SK-N-SH (cell line): Measurements from ENCODE around the gene SDSL. TPM values are rescaled to one million over a fixed set of nuclear protein-coding genes. Genes with fewer than 3 reads are reported as not detected.

ENCODE experiments used
- CTCF ChIA-PET: fragments of 300-600, 350-600 bp; formaldehyde crosslinking; extraction: SDS; loops from one replicate; lab custom pipeline; 2021; lab: Yijun Ruan, JAX
- POLR2A ChIA-PET: fragments of 350-600 bp; sonication (Branson Sonifier 250); formaldehyde crosslinking; extraction: SDS; loops from one replicate; lab custom pipeline; 2020; ENCODE audit warnings: antibody characterized with exemption, inconsistent platforms; lab: Yijun Ruan, JAX
- DNase-seq: peaks from one replicate; pipeline ENCODE4 v3.0.0; 2012
- H2AFZ ChIP-seq: fragments of 200-600 bp; sonication (generic); 2 replicates; pipeline ENCODE4 v1.8.1; 2016; ENCODE audit warnings: antibody characterized with exemption, mild to moderate bottlenecking, low read depth
- H3F3A ChIP-seq: fragments of 200-600 bp; sonication (generic); replicated peaks from 2 replicates; pipeline ENCODE3; 2016; ENCODE audit warnings: antibody characterized with exemption, mild to moderate bottlenecking; ENCODE audit not compliant: insufficient read depth
- H3K27ac ChIP-seq, 2 experiments: fragments of 200-500 bp in 1 of 2; fragments of 200-600 bp in 1 of 2; sonication (Bioruptor generic) in 1 of 2; sonication (generic), shearing (Covaris generic) in 1 of 2; 2 replicates each; pipeline versions ENCODE4 v1.5.1 to v1.6.1; 2014 to 2016; ENCODE audit warnings: low read depth in 2 of 2, inconsistent platforms in 1 of 2, low read length in 1 of 2, mild to moderate bottlenecking in 1 of 2, mixed read lengths in 1 of 2
- H3K27me3 ChIP-seq: fragments of 200-600 bp; sonication (generic), shearing (Covaris generic); 2 replicates; pipeline ENCODE4 v1.6.1; 2016; ENCODE audit warnings: mixed run types; ENCODE audit not compliant: insufficient read depth
- H3K36me3 ChIP-seq, 2 experiments: fragments of 200-500 bp in 1 of 2; fragments of 200-600 bp in 1 of 2; sonication (Bioruptor generic) in 1 of 2; sonication (generic) in 1 of 2; replicated peaks in 1 of 2; 2 replicates each; pipeline versions ENCODE3 to v1.5.1; 2014 to 2016; ENCODE audit warnings: low read length in 1 of 2, mild to moderate bottlenecking in 1 of 2; ENCODE audit not compliant: insufficient read depth in 2 of 2, control insufficient read depth in 1 of 2
- H3K4me1 ChIP-seq, 2 experiments: fragments of 200-500 bp in 1 of 2; fragments of 200-600 bp in 1 of 2; sonication (Bioruptor generic) in 1 of 2; sonication (generic), shearing (Covaris generic) in 1 of 2; 2 replicates each; pipeline versions ENCODE4 v1.5.1 to v1.6.1; 2014 to 2016; ENCODE audit warnings: low read depth in 1 of 2, low read length in 1 of 2, mixed run types in 1 of 2; ENCODE audit not compliant: insufficient read depth in 2 of 2, control insufficient read depth in 1 of 2
- H3K4me2 ChIP-seq: fragments of 200-600 bp; sonication (generic), shearing (Covaris generic); 2 replicates; pipeline ENCODE4 v1.6.1; 2017; ENCODE audit warnings: mixed run types
- H3K4me3 ChIP-seq, 2 experiments: fragments of 200-500 bp in 1 of 2; fragments of 200-600 bp in 1 of 2; sonication (Bioruptor generic) in 1 of 2; sonication (generic), shearing (Covaris generic) in 1 of 2; 2 replicates each; pipeline versions ENCODE4 v1.5.1 to v1.8.1; 2014 to 2016; ENCODE audit warnings: low read depth in 2 of 2, inconsistent platforms in 1 of 2, low read length in 1 of 2, mild to moderate bottlenecking in 1 of 2, mixed read lengths in 1 of 2, moderate library complexity in 1 of 2
- H3K79me2 ChIP-seq: fragments of 200-600 bp; sonication (generic); 2 replicates; pipeline ENCODE4 v1.8.1; 2017; ENCODE audit warnings: mild to moderate bottlenecking; ENCODE audit not compliant: insufficient read depth
- H3K9ac ChIP-seq: fragments of 200-600 bp; sonication (generic); 2 replicates; pipeline ENCODE4 v1.6.1; 2017; ENCODE audit warnings: mixed run types
- H3K9me2 ChIP-seq: fragments of 200-600 bp; sonication (generic); 2 replicates; pipeline ENCODE4 v1.6.1; 2017; ENCODE audit warnings: mixed run types
- H3K9me3 ChIP-seq: fragments of 200-600 bp; sonication (generic); 2 replicates; pipeline ENCODE4 v1.6.1; 2017; ENCODE audit warnings: mixed run types, mild to moderate bottlenecking, moderate library complexity
- H4K20me1 ChIP-seq: fragments of 200-600 bp; sonication (generic); 2 replicates; pipeline ENCODE4 v1.6.1; 2017; ENCODE audit warnings: mild to moderate bottlenecking, mixed run types; ENCODE audit not compliant: insufficient read depth
- ELF1 ChIP-seq: IDR thresholded peaks from 2 replicates; pipeline ENCODE4 v1.4.0; 2012
- EP300 ChIP-seq, 2 experiments: IDR thresholded peaks; 2 replicates each; pipeline versions ENCODE4 v1.4.0 to v1.6.1; 2012; ENCODE audit warnings: borderline replicate concordance in 1 of 2, low read depth in 1 of 2, low read length in 1 of 2
- EZH2phosphoT487 ChIP-seq: fragments of 200-600 bp; sonication (generic); IDR thresholded peaks from 2 replicates; pipeline ENCODE4 v1.6.1; 2017; ENCODE audit warnings: low read depth, mixed run types, mild to moderate bottlenecking, antibody characterized with exemption, moderate library complexity, borderline replicate concordance
- FOXJ3 ChIP-seq: sonication (generic); formaldehyde crosslinking; IDR thresholded peaks from 2 replicates; pipeline ENCODE4 v1.5.1; 2020; ENCODE audit warnings: mild to moderate bottlenecking, missing genetic modification reagents
- GABPA ChIP-seq: IDR thresholded peaks from 2 replicates; pipeline ENCODE4 v1.4.0; 2012; ENCODE audit warnings: low read depth, mild to moderate bottlenecking
- MAX ChIP-seq: IDR thresholded peaks from 2 replicates; pipeline ENCODE4 v1.4.0; 2012; ENCODE audit warnings: low read depth
- NFIC ChIP-seq: IDR thresholded peaks from 2 replicates; pipeline ENCODE4 v1.4.0; 2012; ENCODE audit warnings: borderline replicate concordance
- NRF1 ChIP-seq: IDR thresholded peaks from 2 replicates; pipeline ENCODE4 v1.6.1; 2012; ENCODE audit warnings: low read depth, mild to moderate bottlenecking, low read length
- RCOR1 ChIP-seq: fragments of 150-350 bp; IDR thresholded peaks from 2 replicates; pipeline ENCODE4 v1.6.1; 2017; ENCODE audit warnings: antibody characterized with exemption, low read length
- RFX5 ChIP-seq: IDR thresholded peaks from 2 replicates; pipeline ENCODE4 v1.6.1; 2012; ENCODE audit warnings: mild to moderate bottlenecking, improper control_type of control experiment, low read length
- RXRA ChIP-seq: IDR thresholded peaks from 2 replicates; pipeline ENCODE4 v1.4.0; 2012; ENCODE audit warnings: low read depth, mild to moderate bottlenecking, borderline replicate concordance
- SIN3A ChIP-seq: IDR thresholded peaks from 2 replicates; pipeline ENCODE4 v1.6.1; 2012; ENCODE audit warnings: low read depth, mild to moderate bottlenecking, low read length, moderate library complexity, borderline replicate concordance
- USF2 ChIP-seq: fragments of 150-350 bp; IDR thresholded peaks from 2 replicates; pipeline ENCODE4 v1.6.1; 2017; ENCODE audit warnings: antibody characterized with exemption, low read length, low read depth, borderline replicate concordance
- YY1 ChIP-seq: IDR thresholded peaks from 2 replicates; pipeline ENCODE4 v1.4.0; 2012; ENCODE audit warnings: low read depth, mild to moderate bottlenecking
- ZBTB33 ChIP-seq: IDR thresholded peaks from 2 replicates; pipeline ENCODE4 v1.4.0; 2012; ENCODE audit warnings: low read depth, borderline replicate concordance
- whole genome bisulfite sequencing: methylation state at CpG from one replicate; pipeline ENCODE4 v1.1.6; 2017; ENCODE audit warnings: low lambda C conversion rate; 5-methylcytosine and 5-hydroxymethylcytosine counted together
- polyA plus RNA-seq, 3 experiments: library from polyadenylated mRNA; depleted of rRNA; stranded (reverse); fragments of >200 nt; gene quantifications; 2 replicates each; pipeline ENCODE4 v1.2.3, GENCODE V29; 2012
- TF ChIP-seq, protein P1 (sequence below): fragments of 200-600 bp; sonication (generic); IDR thresholded peaks from 2 replicates; pipeline ENCODE4 v1.6.1; 2017; ENCODE audit warnings: antibody characterized with exemption, mild to moderate bottlenecking, moderate library complexity
- TF ChIP-seq, protein P2 (sequence below): IDR thresholded peaks from 2 replicates; pipeline ENCODE4 v1.6.1; 2012; ENCODE audit warnings: mild to moderate bottlenecking, low read depth, low read length, moderate library complexity

The SDSL gene
- polyA plus RNA-seq, 1 of the 3 experiments (the other 2 are of a cell fraction): 33.7 TPM

- no peak overlapping the region for H3K27ac ChIP-seq
- CTCF ChIA-PET: interaction anchor here (0.8 to 4.4 kb wide), 4 partner anchors 10 to 440 kb away, joined by 3 to 32 read pairs (median 4); no protein-coding TSS in a partner anchor
- no peaks in the 10 kb centered on the region for H3K9me3 ChIP-seq
- no peaks in the 10 kb centered on the region for H3K9me2 ChIP-seq
- H3K79me2 ChIP-seq: no peaks in the 10 kb centered on the region
- no peak overlapping the region for H3K4me3 ChIP-seq
- POLR2A ChIA-PET: no interaction called here
- H3K27me3 ChIP-seq: peaks cover 92% of the 10 kb centered on the region
- WGBS: 16% methylated on average over 25 of the region's 51 CpGs
- H4K20me1 ChIP-seq: peaks cover 3% of the 10 kb centered on the region; the same call in 1 of the 2 replicates
- peak; percentile 27 for DNase-seq
- H3K36me3 ChIP-seq: no peaks in the 10 kb centered on the region
- no peak overlapping the region for H3K9ac ChIP-seq
- H3F3A ChIP-seq: no peaks in the 10 kb centered on the region
- 0 out of 2 replicates have a peak overlapping the region, but pooled peaks have one; percentile 11 for H3K4me2 ChIP-seq
- no peaks in the 10 kb centered on the region for H3K4me1 ChIP-seq
- H2AFZ ChIP-seq: no peak overlapping the region
- TF ChIP-seq RXRA: no peak
- TF ChIP-seq EP300 (IDR thresholded peaks at IDR 0.05; ENCODE audit: borderline replicate concordance in 1 of 2, low read depth in 1 of 2, low read length in 1 of 2): no peak
- no peak for TF ChIP-seq USF2
- no peak for TF ChIP-seq NFIC
Observed at GRCh38 chr12:113472191-113473121, 50.3 kb downstream of the SDSL start.

- Histone ChIP-seq H3K9me3 (no peaks in the 10 kb centered on the region), H2AFZ (no peak overlapping the region), H3K36me3 (no peaks in the 10 kb centered on the region), H3K9ac (no peak overlapping the region), H3K79me2 (no peaks in the 10 kb centered on the region), H4K20me1 (peaks cover 3% of the 10 kb centered on the region; the same call in 1 of the 2 replicates), H3K27ac (no peak overlapping the region), H3K27me3 (peaks cover 92% of the 10 kb centered on the region), H3K4me3 (no peak overlapping the region), H3K4me2 (peak overlapping the region; percentile 2; the same call in 1 of the 2 replicates), H3F3A (no peaks in the 10 kb centered on the region), H3K4me1 (no peaks in the 10 kb centered on the region), H3K9me2 (no peaks in the 10 kb centered on the region)
- ChIA-PET POLR2A (no interaction called here), CTCF (interaction anchor here (0.8 to 4.4 kb wide), 3 partner anchors 11 to 439 kb away, joined by 3 to 32 read pairs (median 4); no protein-coding TSS in a partner anchor)
- DNase-seq: no peak
- 17% methylated on average over 6 of the region's 6 CpGs for WGBS
- TF ChIP-seq, protein P1, sequence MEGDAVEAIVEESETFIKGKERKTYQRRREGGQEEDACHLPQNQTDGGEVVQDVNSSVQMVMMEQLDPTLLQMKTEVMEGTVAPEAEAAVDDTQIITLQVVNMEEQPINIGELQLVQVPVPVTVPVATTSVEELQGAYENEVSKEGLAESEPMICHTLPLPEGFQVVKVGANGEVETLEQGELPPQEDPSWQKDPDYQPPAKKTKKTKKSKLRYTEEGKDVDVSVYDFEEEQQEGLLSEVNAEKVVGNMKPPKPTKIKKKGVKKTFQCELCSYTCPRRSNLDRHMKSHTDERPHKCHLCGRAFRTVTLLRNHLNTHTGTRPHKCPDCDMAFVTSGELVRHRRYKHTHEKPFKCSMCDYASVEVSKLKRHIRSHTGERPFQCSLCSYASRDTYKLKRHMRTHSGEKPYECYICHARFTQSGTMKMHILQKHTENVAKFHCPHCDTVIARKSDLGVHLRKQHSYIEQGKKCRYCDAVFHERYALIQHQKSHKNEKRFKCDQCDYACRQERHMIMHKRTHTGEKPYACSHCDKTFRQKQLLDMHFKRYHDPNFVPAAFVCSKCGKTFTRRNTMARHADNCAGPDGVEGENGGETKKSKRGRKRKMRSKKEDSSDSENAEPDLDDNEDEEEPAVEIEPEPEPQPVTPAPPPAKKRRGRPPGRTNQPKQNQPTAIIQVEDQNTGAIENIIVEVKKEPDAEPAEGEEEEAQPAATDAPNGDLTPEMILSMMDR: no peak
- TF ChIP-seq RXRA: no peak
- no peak for TF ChIP-seq RFX5
- no peak for TF ChIP-seq FOXJ3 (CRISPR knock-in tag)
- TF ChIP-seq ZBTB33: no peak
- TF ChIP-seq YY1: no peak
- no peak for TF ChIP-seq MAX
- no peak for TF ChIP-seq SIN3A
- TF ChIP-seq, protein P2, sequence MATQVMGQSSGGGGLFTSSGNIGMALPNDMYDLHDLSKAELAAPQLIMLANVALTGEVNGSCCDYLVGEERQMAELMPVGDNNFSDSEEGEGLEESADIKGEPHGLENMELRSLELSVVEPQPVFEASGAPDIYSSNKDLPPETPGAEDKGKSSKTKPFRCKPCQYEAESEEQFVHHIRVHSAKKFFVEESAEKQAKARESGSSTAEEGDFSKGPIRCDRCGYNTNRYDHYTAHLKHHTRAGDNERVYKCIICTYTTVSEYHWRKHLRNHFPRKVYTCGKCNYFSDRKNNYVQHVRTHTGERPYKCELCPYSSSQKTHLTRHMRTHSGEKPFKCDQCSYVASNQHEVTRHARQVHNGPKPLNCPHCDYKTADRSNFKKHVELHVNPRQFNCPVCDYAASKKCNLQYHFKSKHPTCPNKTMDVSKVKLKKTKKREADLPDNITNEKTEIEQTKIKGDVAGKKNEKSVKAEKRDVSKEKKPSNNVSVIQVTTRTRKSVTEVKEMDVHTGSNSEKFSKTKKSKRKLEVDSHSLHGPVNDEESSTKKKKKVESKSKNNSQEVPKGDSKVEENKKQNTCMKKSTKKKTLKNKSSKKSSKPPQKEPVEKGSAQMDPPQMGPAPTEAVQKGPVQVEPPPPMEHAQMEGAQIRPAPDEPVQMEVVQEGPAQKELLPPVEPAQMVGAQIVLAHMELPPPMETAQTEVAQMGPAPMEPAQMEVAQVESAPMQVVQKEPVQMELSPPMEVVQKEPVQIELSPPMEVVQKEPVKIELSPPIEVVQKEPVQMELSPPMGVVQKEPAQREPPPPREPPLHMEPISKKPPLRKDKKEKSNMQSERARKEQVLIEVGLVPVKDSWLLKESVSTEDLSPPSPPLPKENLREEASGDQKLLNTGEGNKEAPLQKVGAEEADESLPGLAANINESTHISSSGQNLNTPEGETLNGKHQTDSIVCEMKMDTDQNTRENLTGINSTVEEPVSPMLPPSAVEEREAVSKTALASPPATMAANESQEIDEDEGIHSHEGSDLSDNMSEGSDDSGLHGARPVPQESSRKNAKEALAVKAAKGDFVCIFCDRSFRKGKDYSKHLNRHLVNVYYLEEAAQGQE: no peak
- TF ChIP-seq EZH2phosphoT487: no peak
- TF ChIP-seq RCOR1: no peak
- TF ChIP-seq GABPA: no peak
- no peak for TF ChIP-seq NRF1
- no peak for TF ChIP-seq ELF1
Observed at GRCh38 chr12:113473400-113473799, 51.2 kb downstream of the SDSL start.
